Stimulated activated CD4-positive, alpha-beta T cell treated with anti-CD3 and anti-CD28 coated beads, Interleukin-4, amount 100 ng/mL, for 24 hours (primary cell): ENCODE measurements around the gene HES3.
A peak's percentile ranks its signal among the peaks of the same experiment; 100 is the strongest.
"Not testable (repeated sequence)": the region's sequence is repeated elsewhere in the genome, so short reads cannot be mapped to it uniquely, and the experiment has no call there.

Experiments
- DNase-seq: peaks from one replicate; pipeline ENCODE4 v3.0.0-alpha.2; 2020

The HES3 gene

GRCh38 chr1:6243993-6244392 lies at the start of gene HES3:
Gene HES3, plus strand, starts transcription at chr1:6244179. Its CDS starts 187 bp downstream, at chr1:6244366.
- DNase-seq = no peak

DNA sequence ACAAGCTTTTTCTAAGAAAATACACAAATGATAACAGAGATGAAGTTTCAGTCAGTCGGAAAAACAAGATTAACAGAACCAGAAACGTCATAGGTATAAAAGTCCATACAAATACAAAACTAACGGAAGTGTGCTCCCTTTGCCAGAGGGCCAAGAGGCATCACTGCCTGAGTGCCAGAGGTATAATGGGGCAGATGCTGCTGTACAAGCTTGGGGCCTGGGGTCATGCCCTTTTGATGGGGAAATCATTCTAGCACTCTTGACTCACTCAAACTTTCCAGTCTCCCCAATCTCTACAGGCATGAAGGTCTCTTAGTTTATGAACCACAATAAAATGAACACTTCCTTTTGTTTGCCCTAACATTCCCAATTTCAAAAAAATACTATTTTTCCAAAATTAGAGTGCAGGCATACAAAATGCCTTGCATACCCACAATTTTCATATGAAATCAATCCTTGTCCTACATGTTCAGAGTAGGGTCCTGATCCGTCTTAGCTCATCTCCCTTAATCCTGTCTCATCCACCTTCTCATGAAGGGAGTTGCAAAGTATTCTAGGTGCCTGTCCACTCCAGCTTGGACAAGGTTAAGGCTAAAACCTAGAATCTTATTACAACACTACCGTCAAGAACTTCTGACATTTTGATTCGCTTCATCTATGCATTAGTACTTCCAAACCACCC lies 46.1 kb upstream of the HES3 start:
- no peak for DNase-seq

DNA sequence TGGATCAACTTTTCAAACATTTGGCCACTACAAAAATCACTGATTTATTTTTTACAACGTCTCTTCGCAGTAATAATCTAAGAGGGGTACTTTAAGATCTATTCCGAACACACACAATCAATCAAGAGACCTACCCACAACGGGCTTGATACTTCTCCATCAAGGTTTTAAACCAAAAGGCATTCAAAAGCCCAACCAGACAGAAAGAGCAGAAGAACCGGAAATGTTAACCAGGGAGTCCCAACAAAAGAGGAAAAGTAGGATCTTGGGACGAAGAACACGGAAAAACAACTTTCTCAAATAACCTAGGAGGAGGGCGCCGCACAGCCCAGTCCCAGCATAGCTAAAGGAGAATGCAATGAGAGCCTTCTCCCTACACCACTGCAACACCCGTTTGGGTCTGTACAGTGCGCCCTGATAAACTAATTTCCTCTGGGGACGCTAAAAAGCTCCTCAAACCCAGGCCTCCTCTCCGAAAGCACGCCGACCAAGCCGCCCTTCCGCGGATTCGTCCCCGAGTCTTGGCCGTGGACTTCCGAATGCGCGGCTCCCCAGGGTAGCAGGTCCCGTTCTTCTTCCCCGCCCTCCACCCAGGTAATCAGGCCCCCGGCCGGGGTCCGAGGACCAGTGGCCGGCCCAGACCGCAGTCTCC lies 45.2 kb upstream of the HES3 start:
- DNase-seq = peak; percentile 49

DNA sequence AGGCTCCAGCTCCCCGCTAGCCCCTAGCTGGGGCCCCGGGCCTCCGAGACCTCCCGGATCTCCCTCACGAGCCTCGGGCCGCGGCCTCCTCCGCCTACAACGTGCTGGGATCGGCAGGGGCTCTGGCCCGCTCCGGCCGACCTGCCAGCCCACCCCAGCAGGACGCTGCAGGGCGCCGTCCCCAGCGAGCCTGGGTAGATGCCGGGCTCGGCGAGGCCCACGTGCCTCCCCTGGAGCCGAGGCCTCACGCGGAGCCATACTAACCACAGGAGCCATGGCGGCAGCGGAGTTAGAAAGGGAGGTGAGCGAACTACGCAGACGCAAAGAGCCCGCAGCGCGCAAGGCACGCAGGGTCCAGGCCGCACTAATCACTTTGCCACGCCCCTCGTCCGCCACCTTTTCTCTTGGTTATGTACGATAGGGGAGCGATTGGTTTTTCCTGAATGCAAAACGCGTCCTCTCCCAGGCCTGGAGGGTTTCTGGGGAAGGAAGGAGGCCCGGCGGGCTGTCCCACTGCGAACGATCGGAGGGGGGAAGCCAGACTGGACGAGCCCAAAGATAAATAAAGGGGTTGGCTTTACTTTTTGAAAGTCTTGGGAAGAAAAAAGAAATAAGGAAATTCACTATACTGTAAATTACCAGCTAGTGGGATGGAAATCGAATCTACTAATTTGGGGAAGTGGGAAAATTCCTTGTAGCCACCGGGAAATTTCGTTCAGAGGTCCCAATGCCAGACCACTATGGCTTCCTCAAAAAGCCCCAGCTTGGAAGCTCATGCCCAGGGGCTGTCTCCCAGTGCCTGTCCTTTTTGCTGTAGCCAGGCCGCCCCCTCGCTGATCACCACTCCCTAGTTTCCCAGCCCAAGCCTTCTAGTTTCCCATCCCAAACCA lies 44.4 kb upstream of the HES3 start, which contains the start of gene RPL22:
TSS of gene RPL22 (minus strand) at position 298 of the 890 bp plus-strand sequence. CDS start at position 276, 22 bp downstream.
- peak; percentile 99 for DNase-seq

DNA sequence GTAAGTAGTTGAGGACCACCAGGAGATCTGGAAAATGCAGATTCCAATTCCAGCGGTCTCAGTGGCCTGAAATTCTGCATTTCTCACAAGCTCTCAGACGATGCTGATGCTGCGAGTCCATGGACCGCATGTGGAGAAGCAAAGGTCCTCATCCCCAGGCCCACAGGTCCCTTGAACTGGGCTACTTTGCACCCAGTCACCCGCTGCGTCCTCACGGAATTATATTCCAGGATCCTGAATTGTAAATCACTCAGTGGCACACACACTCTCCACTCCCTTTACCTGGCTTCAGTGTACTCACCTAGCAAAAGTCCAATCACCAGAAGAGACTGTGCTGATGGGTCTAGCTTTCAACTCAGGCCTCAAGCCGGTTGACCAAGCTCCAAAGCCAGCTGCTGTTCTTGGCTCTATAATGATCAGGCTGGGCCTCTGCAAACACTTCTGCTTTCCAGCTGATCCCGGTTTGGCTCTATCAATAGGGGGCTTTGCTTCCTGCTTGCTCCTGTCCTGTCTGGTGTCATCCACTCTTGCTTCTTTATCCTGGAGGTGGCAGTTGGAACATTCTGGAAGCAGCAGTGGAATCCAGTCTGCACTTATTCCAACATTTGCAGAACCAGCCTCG lies 43.7 kb upstream of the HES3 start:
- DNase-seq = no peak

- no peak for DNase-seq
Observed at GRCh38 chr1:6202256-6202655, 41.7 kb upstream of the HES3 start.

- peak; percentile 80 for DNase-seq
Observed at GRCh38 chr1:6205849-6206519, 38.0 kb upstream of the HES3 start, which contains the start of gene RNF207. Gene RNF207, plus strand, starts transcription at chr1:6206119. Its CDS starts 417 bp downstream, at chr1:6206536.

- DNase-seq = no peak
Observed at GRCh38 chr1:6206520-6206855, 37.5 kb upstream of the HES3 start.

DNA sequence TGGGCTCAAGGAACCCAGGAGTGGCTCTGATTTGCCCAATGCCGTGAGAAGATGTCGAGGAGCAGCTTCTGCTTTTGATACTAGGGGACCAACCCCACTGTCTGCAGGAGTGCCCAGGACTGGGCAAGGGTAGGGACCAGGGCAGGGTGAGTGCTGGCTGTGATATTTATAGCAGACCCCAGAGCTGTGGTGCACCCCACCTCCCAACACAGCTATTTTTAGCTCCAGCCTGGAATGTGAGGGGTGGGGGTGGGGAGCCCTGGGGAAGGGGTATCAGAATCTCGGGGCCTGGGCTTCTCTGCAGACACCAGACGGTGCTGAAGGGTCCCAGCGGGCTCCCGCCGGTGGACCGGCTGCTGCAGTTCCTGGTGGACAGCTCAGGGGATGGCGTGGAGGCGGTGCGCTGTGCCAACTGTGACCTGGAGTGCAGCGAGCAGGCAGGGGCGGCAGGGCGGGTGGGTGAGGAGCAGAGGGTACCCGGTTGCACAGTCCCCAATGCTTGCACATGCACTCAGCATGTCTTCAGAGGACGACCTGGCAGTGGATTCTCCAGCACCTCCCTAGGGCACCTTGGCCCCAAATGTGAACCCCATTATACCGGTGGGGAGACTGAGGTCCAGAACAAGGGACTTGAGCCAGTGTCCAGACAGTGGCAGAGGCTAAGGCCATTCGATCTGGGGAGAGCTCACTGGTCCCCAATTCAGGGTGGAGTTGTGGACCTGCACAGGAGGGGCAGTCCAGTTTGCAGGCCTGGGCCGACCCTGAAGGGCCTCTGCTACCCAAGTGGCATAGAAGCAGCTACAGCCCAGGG lies 36.7 kb upstream of the HES3 start:
- DNase-seq = no peak

DNA sequence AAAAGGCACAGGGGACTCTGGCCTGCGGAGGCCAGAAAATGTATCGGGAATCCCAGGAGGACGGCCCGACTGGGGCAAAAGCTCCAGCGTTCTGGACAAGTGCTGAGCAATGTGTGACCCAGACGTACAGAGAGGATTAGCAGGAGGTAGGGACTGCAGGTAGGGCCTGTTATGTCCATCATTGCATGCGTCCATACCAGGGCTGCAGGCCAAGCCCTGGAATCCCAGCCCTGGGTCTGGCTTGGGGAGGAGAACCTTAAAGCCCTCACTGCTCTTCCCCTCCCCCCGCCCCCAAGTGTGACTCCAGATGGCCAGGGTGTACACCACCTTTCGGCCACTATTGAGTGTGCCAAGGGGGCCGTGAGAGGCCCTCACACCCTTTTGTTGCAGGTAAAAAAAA lies 36.1 kb upstream of the HES3 start:
- DNase-seq = no peak

- peak; percentile 22 for DNase-seq
Observed at GRCh38 chr1:6208723-6209660, 35.0 kb upstream of the HES3 start.

- peak; percentile 33 for DNase-seq
Observed at GRCh38 chr1:6209661-6210580, 34.1 kb upstream of the HES3 start.

GRCh38 chr1:6210591-6211355 lies 33.2 kb upstream of the HES3 start:
- no peak for DNase-seq

DNA sequence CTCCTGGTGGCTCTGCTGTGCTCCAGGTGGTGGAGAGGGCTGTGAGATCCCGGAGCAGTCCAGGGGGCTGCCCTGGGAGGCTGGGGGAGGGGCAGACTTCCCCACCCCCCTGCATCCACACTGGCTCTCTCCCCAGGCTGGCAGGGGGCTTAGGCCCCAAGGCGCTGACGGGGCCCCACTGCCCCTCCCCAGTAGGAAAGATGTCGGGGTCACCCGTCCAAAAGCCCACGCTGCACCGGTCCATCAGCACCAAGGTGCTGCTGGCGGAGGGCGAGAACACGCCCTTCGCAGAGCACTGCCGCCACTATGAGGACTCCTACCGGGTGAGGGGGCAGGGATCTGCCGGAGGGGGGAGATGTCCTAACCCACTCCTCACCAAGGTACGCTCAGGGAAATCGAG lies 32.2 kb upstream of the HES3 start:
- DNase-seq = no peak

DNA sequence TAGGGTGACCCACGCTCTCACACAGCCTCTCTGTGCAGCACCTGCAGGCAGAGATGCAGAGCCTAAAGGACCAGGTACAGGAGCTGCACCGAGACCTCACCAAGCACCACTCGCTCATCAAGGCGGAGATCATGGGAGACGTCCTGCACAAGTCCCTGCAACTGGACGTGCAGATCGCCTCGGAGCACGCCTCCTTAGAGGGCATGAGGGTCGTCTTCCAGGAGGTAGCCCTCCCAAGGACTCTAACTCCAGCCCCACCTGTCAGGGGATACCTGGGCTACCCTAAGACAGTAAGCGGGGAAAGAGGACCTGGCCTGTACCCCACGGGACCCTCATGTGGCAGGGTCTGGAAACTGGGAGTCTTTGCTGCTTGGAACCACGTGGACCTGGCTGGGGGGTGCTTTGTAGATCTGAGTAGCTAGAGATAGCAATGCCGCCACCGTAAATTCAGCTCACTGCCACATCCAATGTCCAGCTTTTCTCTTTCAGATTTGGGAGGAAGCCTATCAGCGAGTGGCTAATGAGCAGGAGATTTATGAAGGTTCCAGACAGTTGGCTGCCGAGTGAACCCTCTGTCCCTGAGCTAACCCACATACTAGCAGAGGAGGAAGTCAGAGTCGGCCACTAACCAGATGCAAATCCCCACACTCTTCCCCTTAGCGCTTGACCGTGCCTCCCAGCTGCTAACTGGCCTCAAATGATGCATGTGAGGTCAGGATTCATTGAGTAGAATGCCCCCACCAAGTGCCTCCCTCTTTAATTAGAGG lies 31.6 kb upstream of the HES3 start:
- no peak for DNase-seq

- no peak for DNase-seq
Observed at GRCh38 chr1:6218375-6219164, 25.4 kb upstream of the HES3 start.

DNA sequence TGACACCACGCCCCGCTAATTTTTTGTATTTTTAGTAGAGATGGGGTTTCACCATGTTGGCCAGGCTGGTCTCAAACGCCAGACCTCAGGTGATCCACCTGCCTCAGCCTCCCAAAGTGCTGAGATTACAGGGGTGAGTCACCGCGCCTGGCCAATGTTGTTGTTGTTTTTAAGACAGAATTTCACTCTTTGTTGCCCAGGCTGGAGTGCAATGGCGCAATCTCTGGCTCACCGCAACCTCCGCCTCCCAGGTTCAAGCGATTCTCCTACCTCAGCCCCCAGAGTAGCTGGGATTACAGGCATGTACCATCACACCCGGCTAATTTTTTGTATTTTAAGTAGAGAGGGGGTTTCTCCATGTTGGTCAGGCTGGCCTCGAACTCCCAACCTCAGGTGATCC lies 24.3 kb upstream of the HES3 start:
- not testable (repeated sequence) for DNase-seq
